GM21723 (cell line): ENCODE results near the gene GIT2.
"Not testable (repeated sequence)": the region's sequence is repeated elsewhere in the genome, so short reads cannot be mapped to it uniquely, and the experiment has no call there.

Experiments used
- ATAC-seq: cut with Tn5 transposase; IDR thresholded peaks from one replicate; pipeline ENCODE4 v1.9.1; 2021; ENCODE audit warnings: mild to moderate bottlenecking, moderate library complexity; ENCODE audit not compliant: unreplicated experiment

Gene GIT2

GRCh38 chr12:109949089-109949488 lies 47.1 kb downstream of the GIT2 start:
- ATAC-seq: no peak

GRCh38 chr12:109948368-109948767 lies 47.8 kb downstream of the GIT2 start:
- no peak for ATAC-seq

GRCh38 chr12:109947521-109947920 lies 48.6 kb downstream of the GIT2 start:
- no peak for ATAC-seq

- ATAC-seq: no peak
These were observed 49.3 kb downstream of the GIT2 start for GRCh38 chr12:109946913-109947312.

- no peak for ATAC-seq
These were observed 49.7 kb downstream of the GIT2 start for GRCh38 chr12:109946505-109946904.

- ATAC-seq: no peak
These were observed 51.4 kb downstream of the GIT2 start for GRCh38 chr12:109944561-109945359.

GRCh38 chr12:109943811-109944210 lies 52.4 kb downstream of the GIT2 start:
- no peak for ATAC-seq

- no peak for ATAC-seq
These were observed 55.7 kb downstream of the GIT2 start for GRCh38 chr12:109940339-109940923.

- ATAC-seq: no peak
These were observed 56.7 kb downstream of the GIT2 start for GRCh38 chr12:109939504-109939903.

- no peak for ATAC-seq
These were observed 57.2 kb downstream of the GIT2 start for GRCh38 chr12:109938947-109939346.

GRCh38 chr12:109937371-109937770 lies 58.8 kb downstream of the GIT2 start:
- no peak for ATAC-seq

GRCh38 chr12:109934026-109934425 lies 62.1 kb downstream of the GIT2 start:
- no peak for ATAC-seq

GRCh38 chr12:109932878-109933503 lies 63.2 kb downstream of the GIT2 start:
- ATAC-seq: no peak

- ATAC-seq: no peak
These were observed 65.0 kb downstream of the GIT2 start for GRCh38 chr12:109931143-109931542.

- no peak for ATAC-seq
These were observed 66.0 kb downstream of the GIT2 start for GRCh38 chr12:109930028-109930800.

GRCh38 chr12:109929326-109929725 lies 66.8 kb downstream of the GIT2 start:
- ATAC-seq: not testable (repeated sequence)

- no peak for ATAC-seq
These were observed 68.0 kb downstream of the GIT2 start for GRCh38 chr12:109928058-109928656.

- no peak for ATAC-seq
These were observed 68.5 kb downstream of the GIT2 start for GRCh38 chr12:109927622-109928021.

GRCh38 chr12:109926488-109927210 lies 69.5 kb downstream of the GIT2 start:
- no peak for ATAC-seq

- no peak for ATAC-seq
These were observed 70.2 kb downstream of the GIT2 start for GRCh38 chr12:109926016-109926415.
